Uterus (tissue), 2 donors: ENCODE measurements around the gene KCNIP3.

Source experiments
- CTCF ChIP-seq, 4 experiments: fragments of 200-600 bp in 2 of 4; fragments of 450-650 bp in 2 of 4; sonication (generic) in 2 of 4; IDR thresholded peaks; one replicate each; pipeline ENCODE4 v1.5.1; 2016 to 2019; ENCODE audit warnings: antibody characterized with exemption in 4 of 4, mild to moderate bottlenecking in 2 of 4, moderate library complexity in 1 of 4
- POLR2A ChIP-seq, 2 donors: fragments of 450-650 bp; IDR thresholded peaks; one replicate each; pipeline ENCODE4 v1.6.1; 2016; ENCODE audit warnings: antibody characterized with exemption in 2 of 2, mild to moderate bottlenecking in 1 of 2, moderate library complexity in 1 of 2

DNA sequence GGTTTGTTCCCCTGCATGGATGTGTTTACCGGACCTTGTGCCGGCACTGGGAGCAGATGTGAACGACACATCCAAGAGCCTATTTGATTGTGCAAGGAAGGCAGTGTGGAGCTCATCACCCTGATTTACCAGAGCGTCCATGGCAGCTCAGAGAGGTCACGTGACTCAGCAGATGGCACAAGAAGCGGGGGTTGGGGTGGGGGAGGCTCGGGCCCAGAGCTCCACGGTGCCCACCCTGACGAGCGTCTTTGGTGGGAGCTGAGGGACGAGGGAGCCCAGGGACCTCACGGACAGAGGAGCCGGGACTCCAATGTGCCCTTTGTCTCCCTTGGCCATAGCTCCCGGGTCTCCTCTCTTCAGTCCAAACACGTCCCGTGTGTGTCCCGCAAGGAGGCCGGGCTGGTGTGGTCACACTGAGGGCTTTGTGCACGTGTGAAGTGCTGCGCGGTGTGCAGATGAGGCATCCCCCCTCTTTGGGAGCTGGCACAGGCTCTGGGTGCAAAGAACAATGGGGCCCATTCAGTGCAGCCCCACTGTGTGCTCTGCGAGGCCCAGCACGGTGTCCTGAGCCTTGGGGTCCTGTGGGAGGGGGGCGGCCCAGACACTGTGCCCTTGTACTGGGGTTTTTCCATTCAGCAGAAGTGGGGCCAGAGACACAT is 15.5 kb downstream of the KCNIP3 start:
- no peak for TF ChIP-seq CTCF (IDR thresholded peaks at IDR 0.05)
- TF ChIP-seq POLR2A (IDR thresholded peaks at IDR 0.05), result no peak
